GM23338 (cell line): ENCODE data around the gene EXPH5. TPM values are rescaled to one million over a fixed set of nuclear protein-coding genes. Genes with fewer than 3 reads are reported as not detected.

Experiments used
- ATAC-seq: fragments of 200-7000 bp; cut with Tn5 transposase; 3 replicates; pipeline ENCODE4 v1.9.1; 2020
- DNase-seq: peaks from one replicate; pipeline ENCODE4 v3.0.0-alpha.2; 2015; ENCODE audit warnings: low spot score
- H2AFZ ChIP-seq: fragments of 200-600 bp; sonication (generic); 2 replicates; pipeline ENCODE4 v1.8.0; 2016; ENCODE audit warnings: antibody characterized with exemption, mild to moderate bottlenecking, moderate library complexity
- H3F3A ChIP-seq: fragments of 200-600 bp; sonication (generic); replicated peaks from 2 replicates; pipeline ENCODE4 v1.8.0; 2017; ENCODE audit warnings: antibody characterized with exemption, mixed run types, low read depth
- H3K27ac ChIP-seq: fragments of 200-600 bp; sonication (generic); 2 replicates; pipeline ENCODE4 v1.6.1; 2016; ENCODE audit warnings: low read depth
- H3K27me3 ChIP-seq: fragments of 200-600 bp; sonication (generic); 2 replicates; pipeline ENCODE4 v1.8.0; 2016; ENCODE audit warnings: mild to moderate bottlenecking, mixed run types, moderate library complexity; ENCODE audit not compliant: insufficient read depth
- H3K36me3 ChIP-seq: fragments of 200-600 bp; sonication (generic); 2 replicates; pipeline ENCODE4 v1.8.0; 2016; ENCODE audit warnings: mild to moderate bottlenecking; ENCODE audit not compliant: insufficient read depth
- H3K4me1 ChIP-seq: fragments of 200-600 bp; sonication (generic); 2 replicates; pipeline ENCODE4 v1.8.0; 2016; ENCODE audit warnings: mild to moderate bottlenecking, moderate library complexity; ENCODE audit not compliant: insufficient read depth
- H3K4me2 ChIP-seq: fragments of 200-600 bp; sonication (generic); 2 replicates; pipeline ENCODE4 v1.7.1; 2017; ENCODE audit warnings: mixed run types
- H3K4me3 ChIP-seq: fragments of 200-600 bp; sonication (generic); 2 replicates; pipeline ENCODE4 v1.6.1; 2016; ENCODE audit warnings: mixed run types
- H3K79me2 ChIP-seq: fragments of 200-600 bp; sonication (generic); replicated peaks from 2 replicates; pipeline ENCODE4 v1.8.0; 2017; ENCODE audit warnings: mild to moderate bottlenecking; ENCODE audit not compliant: insufficient read depth
- H3K9me2 ChIP-seq: fragments of 200-600 bp; sonication (generic); 2 replicates; pipeline ENCODE4 v1.8.0; 2017; ENCODE audit not compliant: insufficient read depth
- H4K20me1 ChIP-seq: fragments of 200-600 bp; sonication (generic); replicated peaks from 2 replicates; pipeline ENCODE4 v1.8.0; 2017; ENCODE audit warnings: mild to moderate bottlenecking; ENCODE audit not compliant: insufficient read depth
- H3K27ac Mint-ChIP-seq: 2 replicates; pipeline ENCODE4 v1.8.0; 2020; ENCODE audit warnings: inconsistent platforms, mild to moderate bottlenecking, moderate library complexity, mixed read lengths
- H3K27me3 Mint-ChIP-seq: 3 replicates; pipeline ENCODE4 v1.8.0; 2022; ENCODE audit warnings: low read depth, mild to moderate bottlenecking, moderate library complexity, mixed read lengths, inconsistent platforms; ENCODE audit not compliant: insufficient read depth, poor library complexity
- H3K36me3 Mint-ChIP-seq: 3 replicates; pipeline ENCODE4 v1.8.0; 2021; ENCODE audit warnings: low read depth, mild to moderate bottlenecking, inconsistent platforms, moderate library complexity, mixed read lengths
- H3K4me1 Mint-ChIP-seq: 3 replicates; pipeline ENCODE4 v1.8.0; 2020; ENCODE audit warnings: mild to moderate bottlenecking, inconsistent platforms, mixed read lengths
- H3K4me3 Mint-ChIP-seq: 3 replicates; pipeline ENCODE4 v1.8.0; 2021; ENCODE audit warnings: moderate library complexity, mild to moderate bottlenecking, inconsistent platforms, mixed read lengths
- H3K9me3 Mint-ChIP-seq: 3 replicates; pipeline ENCODE4 v1.8.0; 2020; ENCODE audit warnings: moderate library complexity, mild to moderate bottlenecking, inconsistent platforms, mixed read lengths
- CREB1 ChIP-seq: fragments of 250-450 bp; sonication (Bioruptor Pico); IDR thresholded peaks from 2 replicates; pipeline ENCODE4 v1.5.0; 2020; ENCODE audit warnings: low read depth, mild to moderate bottlenecking, moderate library complexity
- EZH2 ChIP-seq: fragments of 200-600 bp; sonication (generic); IDR thresholded peaks from one replicate; pipeline ENCODE4 v1.8.0; 2017; ENCODE audit warnings: antibody characterized with exemption, mild to moderate bottlenecking, low read depth; ENCODE audit not compliant: unreplicated experiment
- EZH2phosphoT487 ChIP-seq: fragments of 200-600 bp; sonication (generic); IDR thresholded peaks from one replicate; pipeline ENCODE4 v1.8.1; 2018; ENCODE audit warnings: antibody characterized with exemption; ENCODE audit not compliant: unreplicated experiment
- JUNB ChIP-seq: IDR thresholded peaks from one replicate; pipeline ENCODE4 v1.6.1; 2016; ENCODE audit warnings: antibody characterized with exemption; ENCODE audit not compliant: unreplicated experiment
- NANOG ChIP-seq: IDR thresholded peaks from 2 replicates; pipeline ENCODE4 v1.6.1; 2016; ENCODE audit warnings: antibody characterized with exemption, borderline replicate concordance
- POLR2AphosphoS5 ChIP-seq: IDR thresholded peaks from 2 replicates; pipeline ENCODE4 v1.6.1; 2016; ENCODE audit warnings: antibody characterized with exemption, low read depth
- REST ChIP-seq: IDR thresholded peaks from one replicate; pipeline ENCODE4 v1.6.1; 2018; ENCODE audit warnings: antibody characterized with exemption; ENCODE audit not compliant: unreplicated experiment
- STAT1 ChIP-seq: IDR thresholded peaks from one replicate; pipeline ENCODE4 v1.6.1; 2016; ENCODE audit warnings: antibody characterized with exemption; ENCODE audit not compliant: unreplicated experiment
- ZNF114 ChIP-seq: fragments of 250-450 bp; sonication (Bioruptor Pico); IDR thresholded peaks from 2 replicates; pipeline ENCODE4 v1.5.0; 2020; ENCODE audit warnings: mild to moderate bottlenecking, moderate library complexity
- ZNF331 ChIP-seq: fragments of 250-450 bp; sonication (Bioruptor Pico); IDR thresholded peaks from 2 replicates; pipeline ENCODE4 v1.5.0; 2020; ENCODE audit warnings: low read depth, mild to moderate bottlenecking, moderate library complexity
- ZNF462 ChIP-seq: fragments of 250-450 bp; sonication (Bioruptor Pico); IDR thresholded peaks from 2 replicates; pipeline ENCODE4 v1.5.0; 2020; ENCODE audit warnings: mild to moderate bottlenecking, moderate library complexity
- polyA plus RNA-seq: library from polyadenylated mRNA; unstranded; fragments of >200 nt; fragmentation: Nextera tagmentation; extraction: Ambion mirVana; gene quantifications from 2 replicates; pipeline ENCODE4 v1.2.1, GENCODE V29; 2016
- total RNA-seq: library from RNA; depleted of rRNA; stranded (reverse); fragments of >200 nt; shearing (Covaris generic); gene quantifications from 2 replicates; pipeline ENCODE4 v1.2.3, GENCODE V29; 2014
- TF ChIP-seq, protein P1 (sequence below): IDR thresholded peaks from 2 replicates; pipeline ENCODE4 v1.6.1; 2016; ENCODE audit warnings: antibody characterized with exemption

The EXPH5 gene
- total and polyA plus RNA-seq, 2 experiments from 2014 or later = 3.6 to 12.6 TPM

DNA sequence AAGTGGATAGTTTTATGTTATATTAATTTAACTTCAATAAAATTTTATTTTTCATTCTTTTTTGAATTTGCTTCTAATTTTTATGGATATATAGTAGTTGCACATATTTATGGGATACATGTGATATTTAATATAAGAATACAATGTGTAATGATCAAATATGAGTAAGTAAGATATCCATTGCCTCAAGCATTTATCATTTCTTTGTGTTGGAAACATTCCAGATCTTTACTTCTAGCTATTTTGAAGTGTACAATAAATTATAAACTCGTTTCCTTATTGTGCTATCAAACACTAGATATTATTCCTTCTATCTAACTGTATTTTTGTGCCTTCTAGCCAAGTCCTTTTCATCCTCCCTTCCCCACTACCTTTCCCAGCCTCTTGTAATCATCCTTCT lies 17.0 kb downstream of the EXPH5 start:
- TF ChIP-seq ZNF331 (no peak), NANOG (no peak)
- H3K4me1 Mint-ChIP-seq = peaks cover 8% of the 10 kb centered on the region
- peaks cover 11% of the 10 kb centered on the region; the same call in 1 of the 2 replicates for H3K4me1 ChIP-seq
- DNase-seq (no peak), ATAC-seq (no peak)
- no peaks in the 10 kb centered on the region for H3F3A ChIP-seq
- no peaks in the 10 kb centered on the region for H3K36me3 ChIP-seq
- H3K27ac ChIP-seq = no peak overlapping the region
- H3K79me2 ChIP-seq = 0 out of 2 replicates have a peak, but pooled peaks cover 3% of the 10 kb centered on the region
- no peak overlapping the region for H3K4me3 ChIP-seq
- no peaks in the 10 kb centered on the region for H4K20me1 ChIP-seq
- H3K9me3 Mint-ChIP-seq = no peaks in the 10 kb centered on the region
- no peaks in the 10 kb centered on the region for H3K27me3 ChIP-seq
- H3K36me3 Mint-ChIP-seq = peaks cover 1% of the 10 kb centered on the region; the same call in 1 of the 3 replicates
- peaks cover 2% of the 10 kb centered on the region for H3K27me3 Mint-ChIP-seq
- no peak overlapping the region for H2AFZ ChIP-seq
- no peak overlapping the region for H3K4me3 Mint-ChIP-seq
- no peak overlapping the region for H3K27ac Mint-ChIP-seq
- no peaks in the 10 kb centered on the region for H3K9me2 ChIP-seq
- no peak overlapping the region for H3K4me2 ChIP-seq

- H3K36me3 Mint-ChIP-seq = peaks cover 2% of the 10 kb centered on the region; the same call in 1 of the 3 replicates
- TF ChIP-seq JUNB = no peak
- no peak for TF ChIP-seq POLR2AphosphoS5
- TF ChIP-seq REST = no peak
- no peak for TF ChIP-seq EZH2phosphoT487
- no peak for TF ChIP-seq EZH2
- TF ChIP-seq ZNF462 (CRISPR knock-in tag) = no peak
- TF ChIP-seq ZNF331 = no peak
- TF ChIP-seq STAT1 = no peak
- TF ChIP-seq, protein P1, sequence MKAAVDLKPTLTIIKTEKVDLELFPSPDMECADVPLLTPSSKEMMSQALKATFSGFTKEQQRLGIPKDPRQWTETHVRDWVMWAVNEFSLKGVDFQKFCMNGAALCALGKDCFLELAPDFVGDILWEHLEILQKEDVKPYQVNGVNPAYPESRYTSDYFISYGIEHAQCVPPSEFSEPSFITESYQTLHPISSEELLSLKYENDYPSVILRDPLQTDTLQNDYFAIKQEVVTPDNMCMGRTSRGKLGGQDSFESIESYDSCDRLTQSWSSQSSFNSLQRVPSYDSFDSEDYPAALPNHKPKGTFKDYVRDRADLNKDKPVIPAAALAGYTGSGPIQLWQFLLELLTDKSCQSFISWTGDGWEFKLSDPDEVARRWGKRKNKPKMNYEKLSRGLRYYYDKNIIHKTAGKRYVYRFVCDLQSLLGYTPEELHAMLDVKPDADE = no peak
- TF ChIP-seq CREB1 = no peak
- TF ChIP-seq NANOG = no peak
- no peak for TF ChIP-seq ZNF114 (CRISPR knock-in tag)
These were observed 18.9 kb downstream of the EXPH5 start for GRCh38 chr11:108574675-108575074.

More at GRCh38 chr11:108574675-108575074, 18.9 kb downstream of the EXPH5 start:
- Histone ChIP-seq H3K4me1 (peaks cover 11% of the 10 kb centered on the region; the same call in 1 of the 2 replicates), H3K27ac (peak overlapping the region; percentile 41; the same call in 1 of the 2 replicates), H3K36me3 (no peaks in the 10 kb centered on the region), H3F3A (no peaks in the 10 kb centered on the region), H3K79me2 (no peaks in the 10 kb centered on the region), H3K9me2 (no peaks in the 10 kb centered on the region), H2AFZ (no peak overlapping the region), H3K4me2 (no peak overlapping the region), H3K27me3 (no peaks in the 10 kb centered on the region), H3K4me3 (no peak overlapping the region), H4K20me1 (no peaks in the 10 kb centered on the region)
- peaks cover 12% of the 10 kb centered on the region for H3K4me1 Mint-ChIP-seq
- H3K4me3 Mint-ChIP-seq = no peak overlapping the region
- H3K9me3 Mint-ChIP-seq = no peaks in the 10 kb centered on the region
- DNase-seq (peak; percentile 41), ATAC-seq (no peak)
- peaks cover 4% of the 10 kb centered on the region for H3K27me3 Mint-ChIP-seq
- H3K27ac Mint-ChIP-seq = no peak overlapping the region
